ENCODE data around the gene ANXA9.

The ANXA9 gene

GRCh38 chr1:151013518-151013917, 31.4 kb downstream of the ANXA9 start:
- no peak for TF ChIP-seq CTCF (IDR thresholded peaks at IDR 0.05; ENCODE audit: insufficient read depth, low read depth, low read length, missing control alignments)
- no peak overlapping the region for H3K4me3 ChIP-seq (ENCODE audit: low read depth, low read length)
- no peak for DNase-seq (ENCODE audit: low read depth)

- TF ChIP-seq CTCF (IDR thresholded peaks at IDR 0.05; ENCODE audit: insufficient read depth, low read depth, low read length, missing control alignments) = peak; percentile 75
These were observed 42.6 kb downstream of the ANXA9 start for GRCh38 chr1:151024540-151025146.

GRCh38 chr1:151026460-151026859, 44.4 kb downstream of the ANXA9 start:
- no peak for DNase-seq (ENCODE audit: low read depth)
- no peak for TF ChIP-seq CTCF (IDR thresholded peaks at IDR 0.05; ENCODE audit: insufficient read depth, low read depth, low read length, missing control alignments)
- no peak overlapping the region for H3K4me3 ChIP-seq (ENCODE audit: low read depth, low read length)

More at GRCh38 chr1:151024540-151025146, 42.6 kb downstream of the ANXA9 start:
- H3K4me3 ChIP-seq (ENCODE audit: low read depth, low read length) = no peak overlapping the region
- peak; percentile 83 for DNase-seq (ENCODE audit: low read depth)

- TF ChIP-seq CTCF (IDR thresholded peaks at IDR 0.05; ENCODE audit: insufficient read depth, low read depth, low read length, missing control alignments) = no peak
- H3K4me3 ChIP-seq (ENCODE audit: low read depth, low read length) = no peak overlapping the region
- DNase-seq (ENCODE audit: low read depth) = no peak
These were observed 50.1 kb downstream of the ANXA9 start for GRCh38 chr1:151032164-151032563.

- no peak for DNase-seq (ENCODE audit: low read depth)
- H3K4me3 ChIP-seq (ENCODE audit: low read depth, low read length) = no peak overlapping the region
- TF ChIP-seq CTCF (IDR thresholded peaks at IDR 0.05; ENCODE audit: insufficient read depth, low read depth, low read length, missing control alignments) = no peak
These were observed 53.1 kb downstream of the ANXA9 start for GRCh38 chr1:151035167-151035566.

GRCh38 chr1:151036356-151036755, 54.3 kb downstream of the ANXA9 start, which contains the start of gene BNIPL:
TSS of gene BNIPL (plus strand) at chr1:151036586. CDS start at chr1:151036726, 140 bp downstream.
- no peak for TF ChIP-seq CTCF (IDR thresholded peaks at IDR 0.05; ENCODE audit: insufficient read depth, low read depth, low read length, missing control alignments)
- H3K4me3 ChIP-seq (ENCODE audit: low read depth, low read length) = no peak within 1 kb of the TSS
- no peak for DNase-seq (ENCODE audit: low read depth)

GRCh38 chr1:151037032-151037431, 54.9 kb downstream of the ANXA9 start:
- no peak for TF ChIP-seq CTCF (IDR thresholded peaks at IDR 0.05; ENCODE audit: insufficient read depth, low read depth, low read length, missing control alignments)
- no peak for DNase-seq (ENCODE audit: low read depth)
- H3K4me3 ChIP-seq (ENCODE audit: low read depth, low read length) = no peak overlapping the region
